Stomach (tissue), 9 donors: ENCODE measurements around the gene ABCC1. TPM values are rescaled to one million over a fixed set of nuclear protein-coding genes. Genes with fewer than 3 reads are reported as not detected.

Experiments
- DNase-seq, 2 donors: peaks; one replicate each; pipeline versions ENCODE4 v3.0.0 to v3.0.0-alpha.2; 2013 to 2019
- H3K27ac ChIP-seq, 5 donors: fragments of 200-600 bp in 4 of 5; sonication (generic) in 4 of 5; one replicate each; pipeline ENCODE4 v1.5.1; 2013 to 2019; ENCODE audit warnings: mild to moderate bottlenecking in 1 of 5, moderate library complexity in 1 of 5
- H3K27me3 ChIP-seq, 3 donors: fragments of 200-600 bp; sonication (generic); one replicate each; pipeline ENCODE4 v1.5.1; 2017 to 2019; ENCODE audit warnings: mixed run types in 1 of 3
- H3K36me3 ChIP-seq, 4 donors: fragments of 200-600 bp; sonication (generic); 1 replicate in 3 of 4; 2 replicates in 1 of 4; pipeline ENCODE4 v1.5.1; 2016 to 2019
- H3K4me1 ChIP-seq, 4 donors: fragments of 200-600 bp; sonication (generic); one replicate each; pipeline ENCODE4 v1.5.1; 2016 to 2019
- H3K4me3 ChIP-seq, 4 donors: fragments of 200-600 bp; sonication (generic) in 3 of 4; one replicate each; pipeline ENCODE4 v1.5.1; 2016 to 2019; ENCODE audit warnings: mild to moderate bottlenecking in 1 of 4
- H3K9me3 ChIP-seq, 4 donors: fragments of 200-600 bp; sonication (generic); one replicate each; pipeline ENCODE4 v1.5.1; 2016 to 2019
- CTCF ChIP-seq, 7 experiments: fragments of 450-650 bp in 4 of 7; fragments of 200-600 bp in 3 of 7; sonication (generic) in 3 of 7; IDR thresholded peaks; one replicate each; pipeline ENCODE4 v1.5.1; 2016 to 2019; ENCODE audit warnings: antibody characterized with exemption in 7 of 7, control low read depth in 2 of 7, mild to moderate bottlenecking in 1 of 7
- EP300 ChIP-seq: sonication (generic); formaldehyde crosslinking; IDR thresholded peaks from one replicate; pipeline ENCODE4 v1.6.1; 2017; ENCODE audit warnings: antibody characterized with exemption
- POLR2A ChIP-seq, 4 donors: fragments of 450-650 bp; IDR thresholded peaks; one replicate each; pipeline ENCODE4 v1.6.1; 2016; ENCODE audit warnings: antibody characterized with exemption in 4 of 4, control low read depth in 2 of 4, mild to moderate bottlenecking in 1 of 4, moderate library complexity in 1 of 4
- POLR2AphosphoS5 ChIP-seq, 3 donors: sonication (generic); formaldehyde crosslinking; IDR thresholded peaks; one replicate each; pipeline ENCODE4 v1.6.1; 2016; ENCODE audit warnings: antibody characterized with exemption in 3 of 3
- WGBS, 5 donors: extraction: QIAGEN DNeasy Blood & Tissue Kit in 3 of 5; methylation state at CpG; one replicate each; pipeline versions ENCODE4 v1.1.5 to v1.1.7; 2013 to 2018; 5-methylcytosine and 5-hydroxymethylcytosine counted together
- intact Hi-C: fragments of 100-400 bp; cut with DNase I; formaldehyde crosslinking; loops from one replicate; pipeline ENCODE4 v1.15.1; 2023; ENCODE audit warnings: low total_unique reads
- polyA plus RNA-seq, 3 donors: library from polyadenylated mRNA; stranded (reverse); fragments of 200-250 nt; gene quantifications; one replicate each; pipeline ENCODE4 v1.2.3, GENCODE V29; 2013
- total RNA-seq, 5 donors: library from RNA; depleted of rRNA; stranded (reverse); fragments of >200 nt; gene quantifications; one replicate each; pipeline versions ENCODE4 v1.1.0 to v1.2.3, GENCODE V29; 2014 to 2016
- donor health status: healthy with polysubstance abuse.
- donor health status: Bipolar disorder and iron deficiency.
- donor health status: healthy.

Gene ABCC1
- total and polyA plus RNA-seq, 8 donors = 2.3 to 105 (median 24.9) TPM

GRCh38 chr16:16154281-16154951 is 205.0 kb downstream of the ABCC1 start:
- Histone ChIP-seq H3K36me3 (peaks cover 0 to 20% (median 5%) of the 10 kb centered on the region in 4 donors), H3K27ac (no peak overlapping the region), H3K9me3 (peaks cover 3 to 13% (median 8%) of the 10 kb centered on the region in 4 donors), H3K4me3 (no peak overlapping the region), H3K4me1 (peaks cover 5 to 22% (median 12%) of the 10 kb centered on the region in 4 donors), H3K27me3 (no peaks in the 10 kb centered on the region)
- intact Hi-C loops = no loop called here
- no peak for TF ChIP-seq EP300
- no peak for TF ChIP-seq CTCF (IDR thresholded peaks at IDR 0.05)
- TF ChIP-seq POLR2AphosphoS5 (IDR thresholded peaks at IDR 0.05) = no peak
- TF ChIP-seq POLR2A (IDR thresholded peaks at IDR 0.05) = no peak
- 71 to 84% (median 78%) methylated on average over 5 to 18 of the region's 18 CpGs for WGBS, 5 donors
- no peak for DNase-seq

GRCh38 chr16:16155234-16155633 is 205.8 kb downstream of the ABCC1 start:
- Histone ChIP-seq H3K4me1 (peaks cover 0 to 14% (median 8%) of the 10 kb centered on the region in 4 donors), H3K27ac (no peak overlapping the region), H3K9me3 (peaks cover 4 to 17% (median 10%) of the 10 kb centered on the region in 4 donors), H3K36me3 (peaks cover 0 to 26% (median 11%) of the 10 kb centered on the region in 4 donors), H3K27me3 (no peaks in the 10 kb centered on the region), H3K4me3 (no peak overlapping the region)
- DNase-seq = no peak
- whole genome bisulfite sequencing, 5 donors = 92 to 96% (median 95%) methylated on average over 3 of the region's 3 CpGs
- intact Hi-C loops = no loop called here
- TF ChIP-seq POLR2A (IDR thresholded peaks at IDR 0.05) (no peak), POLR2AphosphoS5 (IDR thresholded peaks at IDR 0.05) (no peak), CTCF (IDR thresholded peaks at IDR 0.05) (no peak), EP300 (no peak)

- Histone ChIP-seq H3K36me3 (peaks cover 0 to 38% (median 16%) of the 10 kb centered on the region in 4 donors), H3K27ac (no peak overlapping the region), H3K4me1 (no peaks in the 10 kb centered on the region), H3K4me3 (no peak overlapping the region), H3K27me3 (no peaks in the 10 kb centered on the region), H3K9me3 (peaks cover 4 to 17% (median 10%) of the 10 kb centered on the region in 4 donors)
- WGBS, 5 donors = 90 to 97% (median 92%) methylated on average over 1 of the region's 1 CpG
- intact Hi-C loops = no loop called here
- TF ChIP-seq POLR2AphosphoS5 (IDR thresholded peaks at IDR 0.05) (no peak), EP300 (no peak), CTCF (IDR thresholded peaks at IDR 0.05) (no peak), POLR2A (IDR thresholded peaks at IDR 0.05) (no peak)
- no peak for DNase-seq
Observed at GRCh38 chr16:16157166-16157565, 207.8 kb downstream of the ABCC1 start.

- intact Hi-C loops = no loop called here
- Histone ChIP-seq H3K4me1 (no peaks in the 10 kb centered on the region), H3K27me3 (no peaks in the 10 kb centered on the region), H3K27ac (no peak overlapping the region), H3K4me3 (no peak overlapping the region), H3K36me3 (peaks cover 0 to 42% (median 18%) of the 10 kb centered on the region in 4 donors), H3K9me3 (peaks cover 4 to 17% (median 10%) of the 10 kb centered on the region in 4 donors)
- 83 to 98% (median 85%) methylated on average over 4 of the region's 4 CpGs for WGBS, 5 donors
- TF ChIP-seq POLR2A (IDR thresholded peaks at IDR 0.05) (no peak), POLR2AphosphoS5 (IDR thresholded peaks at IDR 0.05) (no peak), EP300 (no peak), CTCF (IDR thresholded peaks at IDR 0.05) (no peak)
- no peak for DNase-seq
Observed at GRCh38 chr16:16158082-16158658, 208.8 kb downstream of the ABCC1 start.
